ENCODE measurements around the gene SDK2. TPM values are rescaled to one million over a fixed set of nuclear protein-coding genes. Genes with fewer than 3 reads are reported as not detected.

The SDK2 gene
- total RNA-seq, 6 experiments from 2014 or later = 0.11 to 0.46 (median 0.25) TPM

- H3K9me3 ChIP-seq = no peaks in the 10 kb centered on the region
- H3K27me3 ChIP-seq = no peaks in the 10 kb centered on the region
- H3K27ac ChIP-seq = no peak overlapping the region
- DNase-seq = no peak
- H3K4me3 ChIP-seq = no peak overlapping the region
- 29% methylated on average over 5 of the region's 11 CpGs for WGBS (ENCODE audit: insufficient coverage, low coverage, low lambda C conversion rate, missing lambda C conversion rate)
- intact Hi-C loops (cut with DNase I) = no loop called here
- no peaks in the 10 kb centered on the region for H3K4me1 ChIP-seq
- TF ChIP-seq CTCF (IDR thresholded peaks at IDR 0.05) = no peak
- no peak for TF ChIP-seq POLR2A (IDR thresholded peaks at IDR 0.05)
- H3K36me3 ChIP-seq = no peaks in the 10 kb centered on the region
- no peak for ATAC-seq
Observed at GRCh38 chr17:73650617-73651200, 6.5 kb upstream of the SDK2 start.

GRCh38 chr17:73650140-73650539 is 5.9 kb upstream of the SDK2 start:
- no peak for TF ChIP-seq POLR2A (IDR thresholded peaks at IDR 0.05)
- TF ChIP-seq CTCF (IDR thresholded peaks at IDR 0.05) = peak in 2 of 4 donors; percentile 19 to 24
- H3K27ac ChIP-seq = no peak overlapping the region
- H3K4me3 ChIP-seq = no peak overlapping the region
- H3K4me1 ChIP-seq = no peaks in the 10 kb centered on the region
- H3K27me3 ChIP-seq = no peaks in the 10 kb centered on the region
- ATAC-seq (peak in 2 of 4 donors; percentile 26 to 35), DNase-seq (no peak)
- no peaks in the 10 kb centered on the region for H3K9me3 ChIP-seq
- WGBS (ENCODE audit: insufficient coverage, low coverage, low lambda C conversion rate, missing lambda C conversion rate) = 41% methylated on average over 2 of the region's 2 CpGs
- no peaks in the 10 kb centered on the region for H3K36me3 ChIP-seq
- intact Hi-C loops (cut with DNase I) = no loop called here

- intact Hi-C loops (cut with DNase I) = no loop called here
Observed at GRCh38 chr17:73648974-73649373, 4.7 kb upstream of the SDK2 start.

GRCh38 chr17:73648543-73648820 is 4.2 kb upstream of the SDK2 start:
- peaks cover 0 to 2% of the 10 kb centered on the region in 2 donors for H3K27me3 ChIP-seq

More at GRCh38 chr17:73648974-73649373, 4.7 kb upstream of the SDK2 start:
- 71% methylated on average over 3 of the region's 3 CpGs for WGBS (ENCODE audit: insufficient coverage, low coverage, low lambda C conversion rate, missing lambda C conversion rate)
- H3K36me3 ChIP-seq = no peaks in the 10 kb centered on the region
- TF ChIP-seq POLR2A (IDR thresholded peaks at IDR 0.05) (no peak), CTCF (IDR thresholded peaks at IDR 0.05) (no peak)
- no peaks in the 10 kb centered on the region for H3K9me3 ChIP-seq
- no peak overlapping the region for H3K27ac ChIP-seq
- no peaks in the 10 kb centered on the region for H3K4me1 ChIP-seq
- H3K27me3 ChIP-seq = no peaks in the 10 kb centered on the region
- DNase-seq (no peak), ATAC-seq (no peak)
- H3K4me3 ChIP-seq = no peak overlapping the region

More at GRCh38 chr17:73648543-73648820, 4.2 kb upstream of the SDK2 start:
- intact Hi-C loops (cut with DNase I) = no loop called here
- TF ChIP-seq CTCF (IDR thresholded peaks at IDR 0.05) (no peak), POLR2A (IDR thresholded peaks at IDR 0.05) (no peak)
- WGBS (ENCODE audit: insufficient coverage, low coverage, low lambda C conversion rate, missing lambda C conversion rate) = 62% methylated on average over 3 of the region's 3 CpGs
- no peaks in the 10 kb centered on the region for H3K9me3 ChIP-seq
- no peak overlapping the region for H3K4me3 ChIP-seq
- H3K27ac ChIP-seq = no peak overlapping the region
- H3K36me3 ChIP-seq = no peaks in the 10 kb centered on the region
- DNase-seq = no peak
- H3K4me1 ChIP-seq = peaks cover 0 to 2% (median 0%) of the 10 kb centered on the region in 4 donors
- ATAC-seq = no peak

Measured in right lobe of liver (tissue), 6 donors.